ENCODE measurements around the gene GNG12.

Gene GNG12

DNA sequence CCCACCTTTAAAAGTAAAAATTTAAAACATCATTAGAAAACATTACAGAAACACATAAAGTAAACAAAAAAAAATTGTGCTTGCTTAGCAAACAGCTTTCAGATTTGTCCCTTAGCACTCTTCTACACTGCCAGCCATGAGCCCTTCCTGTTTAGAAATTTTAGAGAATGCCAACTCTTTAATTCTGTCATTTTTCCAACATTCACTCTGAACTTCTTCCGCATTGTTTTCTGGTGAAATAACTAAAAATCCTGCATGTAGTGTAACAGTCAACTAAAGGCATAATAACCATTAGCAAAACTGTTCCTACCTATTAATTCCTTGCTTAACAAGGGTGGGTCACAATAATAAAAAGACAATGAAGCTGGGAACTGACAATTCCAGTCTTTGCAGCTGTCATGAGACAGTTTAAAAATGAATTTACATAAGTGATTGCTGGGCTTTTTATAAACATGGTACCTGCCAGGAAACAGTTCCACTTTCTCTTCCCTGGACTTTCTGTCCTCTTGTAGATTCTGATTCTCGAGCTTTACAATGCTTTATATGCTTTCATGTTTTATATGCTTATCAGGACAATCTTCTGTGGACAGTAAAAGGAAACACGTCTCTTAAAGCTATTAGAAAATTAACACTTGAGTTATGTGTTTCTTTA lies 19.0 kb downstream of the GNG12 start:
- in situ Hi-C loops (cut with MboI; ENCODE audit: low pct_unique_long_range_greater_than_20kb, low sequenced_read_pairs, unreplicated experiment): no loop called here
- DNase-seq (ENCODE audit: low spot score): no peak
- TF ChIP-seq, protein P1, sequence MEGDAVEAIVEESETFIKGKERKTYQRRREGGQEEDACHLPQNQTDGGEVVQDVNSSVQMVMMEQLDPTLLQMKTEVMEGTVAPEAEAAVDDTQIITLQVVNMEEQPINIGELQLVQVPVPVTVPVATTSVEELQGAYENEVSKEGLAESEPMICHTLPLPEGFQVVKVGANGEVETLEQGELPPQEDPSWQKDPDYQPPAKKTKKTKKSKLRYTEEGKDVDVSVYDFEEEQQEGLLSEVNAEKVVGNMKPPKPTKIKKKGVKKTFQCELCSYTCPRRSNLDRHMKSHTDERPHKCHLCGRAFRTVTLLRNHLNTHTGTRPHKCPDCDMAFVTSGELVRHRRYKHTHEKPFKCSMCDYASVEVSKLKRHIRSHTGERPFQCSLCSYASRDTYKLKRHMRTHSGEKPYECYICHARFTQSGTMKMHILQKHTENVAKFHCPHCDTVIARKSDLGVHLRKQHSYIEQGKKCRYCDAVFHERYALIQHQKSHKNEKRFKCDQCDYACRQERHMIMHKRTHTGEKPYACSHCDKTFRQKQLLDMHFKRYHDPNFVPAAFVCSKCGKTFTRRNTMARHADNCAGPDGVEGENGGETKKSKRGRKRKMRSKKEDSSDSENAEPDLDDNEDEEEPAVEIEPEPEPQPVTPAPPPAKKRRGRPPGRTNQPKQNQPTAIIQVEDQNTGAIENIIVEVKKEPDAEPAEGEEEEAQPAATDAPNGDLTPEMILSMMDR (IDR thresholded peaks at IDR 0.05; ENCODE audit: extremely low read depth, insufficient read depth, missing control alignments): no peak

DNA sequence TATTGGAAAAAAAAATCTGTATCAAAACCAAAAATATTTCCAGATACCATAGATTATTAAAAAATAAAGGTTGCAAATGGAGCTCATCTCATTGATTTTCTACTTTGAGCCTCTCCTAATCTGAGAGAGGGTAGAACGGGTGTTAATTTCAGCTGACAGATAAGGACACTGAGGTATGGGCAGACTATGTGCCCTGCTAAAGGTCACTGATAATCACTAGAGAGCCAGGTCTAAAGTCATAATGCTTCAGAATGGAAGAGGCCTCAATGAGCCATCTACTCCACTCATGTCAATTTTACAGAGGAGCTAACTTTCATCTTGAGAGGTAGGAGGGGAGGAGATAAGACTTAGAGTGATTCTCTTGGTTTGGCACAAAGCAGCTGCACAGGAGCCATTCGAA lies 21.0 kb downstream of the GNG12 start:
- TF ChIP-seq, protein P1 (IDR thresholded peaks at IDR 0.05; ENCODE audit: extremely low read depth, insufficient read depth, missing control alignments): no peak
- in situ Hi-C loops (cut with MboI; ENCODE audit: low pct_unique_long_range_greater_than_20kb, low sequenced_read_pairs, unreplicated experiment): no loop called here

DNA sequence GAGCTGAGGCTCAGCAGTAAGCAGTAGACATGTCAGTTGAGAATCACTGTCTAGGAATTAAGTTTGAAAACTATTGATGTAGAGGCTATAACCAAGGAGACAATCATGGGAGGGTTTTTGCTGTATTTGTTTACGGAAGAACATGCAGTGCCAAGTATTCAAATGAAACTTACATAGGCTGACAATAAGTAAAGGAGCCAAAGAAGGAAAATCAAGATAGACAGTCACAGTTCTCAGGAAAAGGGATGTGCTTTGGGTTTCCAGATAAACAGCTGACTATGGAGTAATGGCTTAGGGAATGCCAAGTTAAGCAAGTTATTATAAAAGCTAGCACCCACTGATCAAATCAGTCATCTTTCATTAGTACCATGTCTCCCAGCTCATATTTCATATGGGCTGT lies 21.5 kb downstream of the GNG12 start:
- in situ Hi-C loops (cut with MboI; ENCODE audit: low pct_unique_long_range_greater_than_20kb, low sequenced_read_pairs, unreplicated experiment): no loop called here
- TF ChIP-seq, protein P1 (IDR thresholded peaks at IDR 0.05; ENCODE audit: extremely low read depth, insufficient read depth, missing control alignments): no peak
- no peak for DNase-seq (ENCODE audit: low spot score)

More for the DNA sequence above, 21.0 kb downstream of the GNG12 start:
- DNase-seq (ENCODE audit: low spot score): no peak

DNA sequence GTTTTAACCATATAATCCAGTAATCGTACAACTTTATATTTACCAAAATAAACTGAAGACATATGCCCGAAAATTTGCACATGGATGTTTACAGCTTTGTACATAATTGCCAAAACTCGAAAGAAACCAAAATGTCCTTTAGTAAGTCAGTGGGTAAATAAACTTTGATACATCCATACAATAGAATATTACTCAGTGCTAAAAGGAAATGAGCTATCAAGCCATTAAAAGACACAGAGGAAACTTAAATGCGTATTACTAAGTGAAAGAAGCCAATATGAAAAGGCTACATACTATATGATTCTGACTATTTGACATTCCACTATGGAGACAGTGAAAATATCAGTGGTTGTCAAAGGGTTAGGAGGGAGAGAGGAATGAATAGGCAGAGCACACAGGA lies 23.4 kb downstream of the GNG12 start:
- TF ChIP-seq, protein P1 (IDR thresholded peaks at IDR 0.05; ENCODE audit: extremely low read depth, insufficient read depth, missing control alignments): no peak
- no peak for DNase-seq (ENCODE audit: low spot score)
- in situ Hi-C loops (cut with MboI; ENCODE audit: low pct_unique_long_range_greater_than_20kb, low sequenced_read_pairs, unreplicated experiment): no loop called here

DNA sequence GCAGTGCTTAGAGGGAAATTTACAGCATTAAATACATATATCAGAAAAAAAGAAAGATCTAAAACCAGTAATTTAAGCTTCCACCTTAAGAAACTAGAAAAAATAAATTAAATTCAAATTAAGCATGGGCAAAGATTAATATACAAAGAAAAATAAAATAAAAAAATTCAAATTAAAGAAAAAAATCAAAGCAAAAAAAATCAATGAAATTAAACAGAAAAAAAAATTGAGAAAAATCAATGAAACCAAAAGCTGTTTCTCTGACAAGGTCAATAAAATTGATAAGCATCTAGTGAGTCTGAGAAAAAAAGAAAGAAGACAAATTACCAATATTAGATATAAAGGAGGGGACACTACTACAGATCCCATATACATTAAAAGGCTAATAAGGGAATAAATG lies 26.0 kb downstream of the GNG12 start:
- TF ChIP-seq, protein P1 (IDR thresholded peaks at IDR 0.05; ENCODE audit: extremely low read depth, insufficient read depth, missing control alignments): no peak
- in situ Hi-C loops (cut with MboI; ENCODE audit: low pct_unique_long_range_greater_than_20kb, low sequenced_read_pairs, unreplicated experiment): no loop called here
- DNase-seq (ENCODE audit: low spot score): no peak

DNA sequence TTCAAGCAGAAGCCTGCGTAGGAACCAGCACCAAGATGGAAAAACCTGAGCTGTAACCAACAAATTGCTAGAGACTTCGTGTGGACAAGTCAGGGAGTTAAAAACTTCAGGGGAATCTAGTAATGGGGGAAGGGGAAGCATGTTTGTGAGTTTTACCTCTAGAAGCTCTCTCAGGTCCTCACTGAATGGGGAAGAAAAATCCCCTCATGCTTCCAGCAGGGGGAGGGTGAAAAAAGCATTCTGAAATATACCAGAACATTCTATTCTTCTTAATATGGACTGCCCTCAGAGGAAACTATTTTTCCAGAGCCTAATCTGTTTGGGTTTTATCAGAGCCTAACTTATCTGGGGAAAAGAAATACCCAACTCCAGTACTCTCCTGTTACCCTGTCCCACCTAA lies 28.6 kb downstream of the GNG12 start:
- in situ Hi-C loops (cut with MboI; ENCODE audit: low pct_unique_long_range_greater_than_20kb, low sequenced_read_pairs, unreplicated experiment): no loop called here
- TF ChIP-seq, protein P1 (IDR thresholded peaks at IDR 0.05; ENCODE audit: extremely low read depth, insufficient read depth, missing control alignments): no peak

More for the DNA sequence above, 28.6 kb downstream of the GNG12 start:
- DNase-seq (ENCODE audit: low spot score): no peak

Measured in GM13977 (cell line).